ENCODE data around the gene ADM5.

The ADM5 gene

DNA sequence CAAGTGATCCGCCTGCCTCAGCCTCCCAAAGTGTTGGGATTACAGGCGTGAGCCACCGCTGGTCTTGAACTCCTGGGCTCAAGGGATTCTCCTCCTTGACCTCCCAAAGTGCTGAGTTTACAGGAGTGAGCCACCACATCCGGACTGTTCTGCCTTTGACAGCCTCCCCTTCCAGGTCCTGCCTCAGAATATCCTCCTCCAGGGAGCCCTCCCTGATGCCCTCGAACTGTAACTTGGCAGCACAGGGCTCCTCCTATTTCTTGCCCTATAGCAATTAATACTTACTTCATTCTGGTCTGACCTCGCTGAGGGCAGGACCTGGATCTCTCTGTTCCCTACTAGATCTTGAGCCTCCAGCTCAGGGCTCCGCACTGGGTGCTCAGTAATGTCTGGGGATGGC lies 7.5 kb downstream of the ADM5 start:
- no peaks in the 10 kb centered on the region for H3K9me3 ChIP-seq (ENCODE audit: insufficient read depth, low read length)
- H3K27me3 ChIP-seq (ENCODE audit: insufficient read depth, insufficient read length): no peaks in the 10 kb centered on the region
- TF ChIP-seq YY1 (IDR thresholded peaks at IDR 0.05; ENCODE audit: insufficient read depth, insufficient read length) (no peak), ZNF274 (IDR thresholded peaks at IDR 0.05; ENCODE audit: low read depth, low read length) (no peak)
- H3K9ac ChIP-seq (ENCODE audit: insufficient read length, low read depth): no peak overlapping the region
- no peaks in the 10 kb centered on the region for H3K36me3 ChIP-seq (ENCODE audit: insufficient read depth, insufficient read length, low read length)
- no peak for DNase-seq (ENCODE audit: low read depth, low spot score)
- no peak overlapping the region for H3K4me3 ChIP-seq (ENCODE audit: insufficient read length, low read depth)
- H3K4me1 ChIP-seq (ENCODE audit: insufficient read depth, insufficient read length): peaks cover 3% of the 10 kb centered on the region

DNA sequence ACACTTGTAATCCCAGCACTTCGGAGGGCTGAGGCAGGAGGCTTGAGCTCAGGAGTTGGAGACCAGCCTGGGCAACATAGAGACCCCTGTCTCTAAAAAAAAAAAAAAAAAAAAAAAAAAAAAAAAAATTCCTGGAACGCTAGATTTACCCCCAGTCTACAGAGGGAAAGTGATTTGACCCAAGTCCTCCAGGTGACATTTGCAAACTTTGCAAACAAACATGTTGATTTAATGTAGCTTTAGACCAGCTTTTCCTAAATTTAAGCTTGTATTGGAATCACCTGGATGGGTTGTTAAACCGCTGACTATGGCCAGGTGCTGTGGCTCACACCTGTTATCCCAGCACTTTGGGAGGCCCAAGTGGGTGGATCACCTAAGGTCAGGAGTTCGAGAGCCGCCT lies 10.0 kb downstream of the ADM5 start:
- TF ChIP-seq YY1 (IDR thresholded peaks at IDR 0.05; ENCODE audit: insufficient read depth, insufficient read length): no peak
- no peak for TF ChIP-seq SUZ12 (IDR thresholded peaks at IDR 0.05; ENCODE audit: extremely low read depth, insufficient read depth, insufficient read length)
- no peak for TF ChIP-seq ZNF274 (IDR thresholded peaks at IDR 0.05; ENCODE audit: low read depth, low read length)
- Histone ChIP-seq H3K27me3 (ENCODE audit: insufficient read depth, insufficient read length) (no peaks in the 10 kb centered on the region), H3K9ac (ENCODE audit: insufficient read length, low read depth) (no peak overlapping the region), H3K9me3 (ENCODE audit: insufficient read depth, low read length) (no peaks in the 10 kb centered on the region), H3K4me3 (ENCODE audit: insufficient read length, low read depth) (no peak overlapping the region), H3K36me3 (ENCODE audit: insufficient read depth, insufficient read length, low read length) (no peaks in the 10 kb centered on the region), H3K4me1 (ENCODE audit: insufficient read depth, insufficient read length) (peaks cover 3% of the 10 kb centered on the region)
- DNase-seq (ENCODE audit: low read depth, low spot score): no peak

DNA sequence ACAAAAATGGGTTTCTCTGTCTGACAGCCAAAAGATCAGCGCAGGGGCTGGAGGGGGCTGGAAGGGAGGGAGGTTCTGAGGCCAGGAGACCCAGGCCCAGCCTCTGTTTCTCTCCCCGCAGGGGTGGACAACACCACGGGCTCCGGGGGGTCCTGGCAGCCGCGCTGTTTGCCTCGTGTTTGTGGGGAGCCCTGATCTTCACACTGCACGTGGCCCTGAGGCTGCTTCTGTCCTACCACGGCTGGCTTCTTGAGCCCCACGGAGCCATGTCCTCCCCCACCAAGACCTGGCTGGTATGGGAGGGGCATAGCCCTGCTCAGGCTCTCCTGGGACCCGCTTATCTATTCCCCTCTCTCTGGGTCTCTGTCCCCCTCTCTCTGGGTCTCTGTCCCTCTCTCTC lies 11.2 kb downstream of the ADM5 start:
- H3K4me1 ChIP-seq (ENCODE audit: insufficient read depth, insufficient read length): peaks cover 3% of the 10 kb centered on the region
- no peaks in the 10 kb centered on the region for H3K9me3 ChIP-seq (ENCODE audit: insufficient read depth, low read length)
- peak overlapping the region; percentile 2 for H3K9ac ChIP-seq (ENCODE audit: insufficient read length, low read depth)
- H3K36me3 ChIP-seq (ENCODE audit: insufficient read depth, insufficient read length, low read length): no peaks in the 10 kb centered on the region
- no peak overlapping the region for H3K4me3 ChIP-seq (ENCODE audit: insufficient read length, low read depth)
- DNase-seq (ENCODE audit: low read depth, low spot score): no peak
- TF ChIP-seq ZNF274 (IDR thresholded peaks at IDR 0.05; ENCODE audit: low read depth, low read length): no peak
- no peak for TF ChIP-seq SUZ12 (IDR thresholded peaks at IDR 0.05; ENCODE audit: extremely low read depth, insufficient read depth, insufficient read length)
- no peak for TF ChIP-seq YY1 (IDR thresholded peaks at IDR 0.05; ENCODE audit: insufficient read depth, insufficient read length)
- no peaks in the 10 kb centered on the region for H3K27me3 ChIP-seq (ENCODE audit: insufficient read depth, insufficient read length)

DNA sequence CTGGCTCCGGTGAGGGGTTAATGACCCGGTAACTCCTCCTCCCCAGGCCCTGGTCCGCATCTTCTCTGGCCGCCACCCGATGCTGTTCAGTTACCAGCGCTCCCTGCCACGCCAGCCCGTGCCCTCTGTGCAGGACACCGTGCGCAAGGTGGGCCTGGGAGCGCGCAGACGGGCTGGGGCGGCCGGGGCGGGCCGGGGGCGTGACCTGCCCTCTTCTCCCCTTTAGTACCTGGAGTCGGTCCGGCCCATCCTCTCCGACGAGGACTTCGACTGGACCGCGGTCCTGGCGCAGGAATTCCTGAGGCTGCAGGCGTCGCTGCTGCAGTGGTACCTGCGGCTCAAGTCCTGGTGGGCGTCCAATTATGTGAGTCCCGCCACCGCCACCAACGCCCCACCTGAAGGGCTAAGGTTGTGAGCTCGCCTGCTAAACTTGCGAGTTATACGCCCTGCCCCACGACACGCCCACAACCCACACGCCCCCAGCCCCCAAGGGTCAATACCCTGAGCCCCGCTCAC lies 11.9 kb downstream of the ADM5 start:
- H3K36me3 ChIP-seq (ENCODE audit: insufficient read depth, insufficient read length, low read length): no peaks in the 10 kb centered on the region
- H3K4me1 ChIP-seq (ENCODE audit: insufficient read depth, insufficient read length): peaks cover 3% of the 10 kb centered on the region
- H3K27me3 ChIP-seq (ENCODE audit: insufficient read depth, insufficient read length): no peaks in the 10 kb centered on the region
- no peak overlapping the region for H3K9ac ChIP-seq (ENCODE audit: insufficient read length, low read depth)
- no peak overlapping the region for H3K4me3 ChIP-seq (ENCODE audit: insufficient read length, low read depth)
- TF ChIP-seq ZNF274 (IDR thresholded peaks at IDR 0.05; ENCODE audit: low read depth, low read length): no peak
- TF ChIP-seq SUZ12 (IDR thresholded peaks at IDR 0.05; ENCODE audit: extremely low read depth, insufficient read depth, insufficient read length): no peak
- no peak for TF ChIP-seq YY1 (IDR thresholded peaks at IDR 0.05; ENCODE audit: insufficient read depth, insufficient read length)
- H3K9me3 ChIP-seq (ENCODE audit: insufficient read depth, low read length): no peaks in the 10 kb centered on the region
- DNase-seq (ENCODE audit: low read depth, low spot score): no peak

DNA sequence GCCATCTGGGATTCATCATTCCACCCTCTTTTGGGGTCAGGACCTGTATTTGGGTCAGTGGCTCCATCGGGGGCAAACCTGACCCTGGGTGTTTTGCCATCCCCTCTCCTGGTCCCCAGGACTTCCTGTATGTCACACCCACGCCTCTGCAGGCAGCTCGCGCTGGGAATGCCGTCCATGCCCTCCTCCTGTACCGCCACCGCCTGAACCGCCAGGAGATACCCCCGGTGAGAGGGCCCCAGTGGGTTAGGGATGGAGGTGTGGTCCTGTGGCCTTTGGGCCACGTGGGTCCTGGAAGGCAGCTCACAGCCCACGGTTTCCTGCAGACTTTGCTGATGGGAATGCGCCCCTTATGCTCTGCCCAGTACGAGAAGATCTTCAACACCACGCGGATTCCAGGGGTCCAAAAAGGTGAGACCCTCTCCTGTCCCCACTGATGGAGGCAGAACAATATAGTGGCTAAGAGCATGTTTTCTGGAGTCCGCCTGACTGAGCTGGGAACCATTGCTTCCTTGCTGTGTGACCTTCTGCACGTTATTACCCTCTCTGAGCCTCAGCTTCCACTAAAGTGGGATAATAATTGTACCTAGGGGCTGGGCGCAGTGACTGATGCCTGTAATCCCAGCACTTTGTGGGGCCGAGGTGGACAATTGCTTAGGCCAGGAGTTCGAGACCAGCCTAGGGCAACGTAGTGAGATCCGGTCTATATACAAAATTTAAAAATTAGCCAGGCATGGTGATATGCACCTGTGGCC lies 15.7 kb downstream of the ADM5 start:
- TF ChIP-seq SUZ12 (IDR thresholded peaks at IDR 0.05; ENCODE audit: extremely low read depth, insufficient read depth, insufficient read length): no peak
- TF ChIP-seq YY1 (IDR thresholded peaks at IDR 0.05; ENCODE audit: insufficient read depth, insufficient read length): no peak
- TF ChIP-seq ZNF274 (IDR thresholded peaks at IDR 0.05; ENCODE audit: low read depth, low read length): no peak
- no peak overlapping the region for H3K9ac ChIP-seq (ENCODE audit: insufficient read length, low read depth)
- H3K9me3 ChIP-seq (ENCODE audit: insufficient read depth, low read length): no peaks in the 10 kb centered on the region
- H3K36me3 ChIP-seq (ENCODE audit: insufficient read depth, insufficient read length, low read length): no peaks in the 10 kb centered on the region
- no peak overlapping the region for H3K4me3 ChIP-seq (ENCODE audit: insufficient read length, low read depth)
- peaks cover 3% of the 10 kb centered on the region for H3K4me1 ChIP-seq (ENCODE audit: insufficient read depth, insufficient read length)
- no peaks in the 10 kb centered on the region for H3K27me3 ChIP-seq (ENCODE audit: insufficient read depth, insufficient read length)
- DNase-seq (ENCODE audit: low read depth, low spot score): no peak

DNA sequence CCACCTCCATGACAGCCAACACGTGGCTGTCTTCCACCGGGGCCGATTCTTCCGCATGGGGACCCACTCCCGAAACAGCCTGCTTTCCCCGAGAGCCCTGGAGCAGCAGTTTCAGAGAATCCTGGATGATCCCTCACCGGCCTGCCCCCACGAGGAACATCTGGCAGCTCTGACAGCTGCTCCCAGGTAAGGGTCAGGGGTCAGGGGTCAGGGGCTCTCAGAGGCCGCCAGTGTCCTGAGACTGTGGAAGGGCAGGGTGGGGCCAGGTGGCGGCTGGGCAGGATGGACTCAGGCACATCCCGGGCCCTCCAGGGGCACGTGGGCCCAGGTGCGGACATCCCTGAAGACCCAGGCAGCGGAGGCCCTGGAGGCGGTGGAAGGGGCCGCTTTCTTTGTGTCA lies 16.5 kb downstream of the ADM5 start:
- Histone ChIP-seq H3K9ac (ENCODE audit: insufficient read length, low read depth) (no peak overlapping the region), H3K36me3 (ENCODE audit: insufficient read depth, insufficient read length, low read length) (no peaks in the 10 kb centered on the region), H3K9me3 (ENCODE audit: insufficient read depth, low read length) (no peaks in the 10 kb centered on the region), H3K4me3 (ENCODE audit: insufficient read length, low read depth) (no peak overlapping the region), H3K27me3 (ENCODE audit: insufficient read depth, insufficient read length) (no peaks in the 10 kb centered on the region), H3K4me1 (ENCODE audit: insufficient read depth, insufficient read length) (no peaks in the 10 kb centered on the region)
- no peak for DNase-seq (ENCODE audit: low read depth, low spot score)
- TF ChIP-seq SUZ12 (IDR thresholded peaks at IDR 0.05; ENCODE audit: extremely low read depth, insufficient read depth, insufficient read length) (no peak), ZNF274 (IDR thresholded peaks at IDR 0.05; ENCODE audit: low read depth, low read length) (no peak), YY1 (IDR thresholded peaks at IDR 0.05; ENCODE audit: insufficient read depth, insufficient read length) (no peak)

DNA sequence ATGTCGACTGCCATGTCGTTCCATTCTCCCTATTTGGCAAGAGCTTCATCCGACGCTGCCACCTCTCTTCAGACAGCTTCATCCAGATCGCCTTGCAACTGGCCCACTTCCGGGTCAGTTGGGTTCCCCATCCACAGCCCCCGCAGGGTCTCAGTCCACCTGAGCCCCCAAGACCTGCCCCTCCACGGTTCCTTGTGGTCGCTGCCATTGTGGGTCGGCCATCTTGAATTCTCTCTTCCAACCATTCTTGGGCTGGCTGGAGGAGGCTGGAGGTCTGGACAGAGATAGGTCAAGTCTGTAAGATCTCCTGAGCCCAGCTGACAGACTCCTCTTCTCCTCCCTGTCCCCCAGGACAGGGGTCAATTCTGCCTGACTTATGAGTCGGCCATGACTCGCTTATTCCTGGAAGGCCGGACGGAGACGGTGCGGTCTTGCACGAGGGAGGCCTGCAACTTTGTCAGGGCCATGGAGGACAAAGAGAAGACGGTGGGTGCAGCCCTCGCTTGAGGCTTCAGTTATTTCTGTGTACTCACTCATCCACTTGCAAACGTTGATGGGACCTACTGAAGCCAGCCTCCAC lies 21.1 kb downstream of the ADM5 start:
- H3K9ac ChIP-seq (ENCODE audit: insufficient read length, low read depth): no peak overlapping the region
- H3K4me3 ChIP-seq (ENCODE audit: insufficient read length, low read depth): no peak overlapping the region
- no peaks in the 10 kb centered on the region for H3K4me1 ChIP-seq (ENCODE audit: insufficient read depth, insufficient read length)
- no peaks in the 10 kb centered on the region for H3K27me3 ChIP-seq (ENCODE audit: insufficient read depth, insufficient read length)
- TF ChIP-seq ZNF274 (IDR thresholded peaks at IDR 0.05; ENCODE audit: low read depth, low read length): no peak
- TF ChIP-seq YY1 (IDR thresholded peaks at IDR 0.05; ENCODE audit: insufficient read depth, insufficient read length): no peak
- TF ChIP-seq SUZ12 (IDR thresholded peaks at IDR 0.05; ENCODE audit: extremely low read depth, insufficient read depth, insufficient read length): no peak
- DNase-seq (ENCODE audit: low read depth, low spot score): no peak
- no peaks in the 10 kb centered on the region for H3K9me3 ChIP-seq (ENCODE audit: insufficient read depth, low read length)
- peaks cover 4% of the 10 kb centered on the region for H3K36me3 ChIP-seq (ENCODE audit: insufficient read depth, insufficient read length, low read length)
